NCI-H1092 (cell line): ENCODE measurements around the gene CENPO.

ENCODE experiments used
- DNase-seq: peaks from one replicate; lab custom pipeline; 2025; lab: John Stamatoyannopoulos, UW

CENPO gene

GRCh38 chr2:24860631-24861030 is 67.4 kb downstream of the CENPO start:
- no peak for DNase-seq

- DNase-seq = no peak
Observed at GRCh38 chr2:24861500-24861899, 68.3 kb downstream of the CENPO start.

GRCh38 chr2:24863641-24864040 is 70.4 kb downstream of the CENPO start:
- no peak for DNase-seq

GRCh38 chr2:24866946-24867345 is 73.7 kb downstream of the CENPO start:
- DNase-seq = no peak

- DNase-seq = no peak
Observed at GRCh38 chr2:24870440-24870839, 77.2 kb downstream of the CENPO start.

GRCh38 chr2:24870891-24871705 is 77.9 kb downstream of the CENPO start:
- no peak for DNase-seq

GRCh38 chr2:24871852-24872333 is 78.7 kb downstream of the CENPO start:
- DNase-seq = no peak
